ENCODE data around the gene ZDHHC1. TPM values are rescaled to one million over a fixed set of nuclear protein-coding genes. Genes with fewer than 3 reads are reported as not detected.

Gene ZDHHC1
- total RNA-seq, 5 donors from 2014 or later (not counting 1 experiment from before 2014, with no cell fraction given), result 0.26 to 0.85 (median 0.47) TPM; not detected in 1

DNA sequence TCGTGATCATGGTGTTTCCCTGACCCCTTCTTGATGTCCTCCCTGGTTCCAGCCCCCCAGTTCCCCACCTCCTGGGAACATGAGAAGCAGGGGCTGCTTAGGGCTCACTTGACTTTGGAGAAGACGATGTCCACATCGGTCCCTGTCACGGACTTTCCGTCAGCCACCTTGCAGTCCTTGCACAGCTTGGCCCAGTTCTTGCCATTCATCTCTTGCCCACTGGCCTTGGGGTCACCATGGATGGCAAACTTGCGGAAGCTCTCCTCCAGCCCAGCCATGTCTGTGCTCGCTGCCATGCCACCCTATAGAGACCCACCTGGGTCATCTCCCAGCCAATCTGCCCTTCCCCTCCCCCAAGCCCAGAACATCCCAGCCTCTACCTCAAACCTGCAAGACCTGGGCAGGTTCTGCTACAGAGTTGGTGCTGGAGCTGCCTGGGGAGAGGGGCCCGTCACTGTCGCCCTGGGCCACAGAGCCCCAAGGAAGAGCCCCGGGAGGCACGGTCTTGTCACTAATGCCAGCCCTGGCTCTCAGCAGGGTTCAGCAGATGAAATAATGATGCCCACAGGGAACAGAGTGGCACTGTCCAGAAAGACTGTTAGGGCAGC lies 25.4 kb downstream of the ZDHHC1 start:
- no peak for DNase-seq
- H3K27me3 ChIP-seq (replicated peaks in 1 of 2; ENCODE audit: control insufficient read depth in 2 of 2, extremely low read depth in 1 of 2, insufficient read depth in 2 of 2, low read length in 1 of 2), result peaks cover 0 to 45% of the 10 kb centered on the region in 2 experiments
- Mint-ChIP-seq H3K4me3 (no peak overlapping the region), H3K27ac (no peak overlapping the region), H3K4me1 (peaks cover 7 to 8% (median 8%) of the 10 kb centered on the region in 3 donors), H3K9me3 (no peaks in the 10 kb centered on the region), H3K27me3 (peaks cover 22 to 37% of the 10 kb centered on the region in 2 donors), H3K36me3 (no peaks in the 10 kb centered on the region)
- no peak overlapping the region for H3K4me3 ChIP-seq (ENCODE audit: control insufficient read depth in 1 of 2, extremely low read depth in 1 of 2, low read length in 1 of 2)
- H3K27ac ChIP-seq (ENCODE audit: low read length), result no peak overlapping the region
- no peaks in the 10 kb centered on the region for H3K9me3 ChIP-seq
- 96% methylated on average over 10 of the region's 11 CpGs for WGBS (ENCODE audit: insufficient coverage)
- ATAC-seq (replicated peaks in 1 of 4), result no peak
- POLR2A ChIA-PET, result no interaction called here
- H3K36me3 ChIP-seq (ENCODE audit: control insufficient read depth in 2 of 2, extremely low read depth in 1 of 2, insufficient read depth in 1 of 2, low read length in 1 of 2), result no peaks in the 10 kb centered on the region
- peaks cover 0 to 22% of the 10 kb centered on the region in 2 experiments for H3K4me1 ChIP-seq (ENCODE audit: control insufficient read depth in 1 of 2, extremely low read depth in 1 of 2, insufficient read depth in 2 of 2, low read length in 2 of 2)
- CTCF ChIA-PET, result interaction anchor here in 1 of 2 donors (0.6 kb wide), 1 partner anchor 89 kb away, joined by 4 read pairs; no protein-coding TSS in a partner anchor

DNA sequence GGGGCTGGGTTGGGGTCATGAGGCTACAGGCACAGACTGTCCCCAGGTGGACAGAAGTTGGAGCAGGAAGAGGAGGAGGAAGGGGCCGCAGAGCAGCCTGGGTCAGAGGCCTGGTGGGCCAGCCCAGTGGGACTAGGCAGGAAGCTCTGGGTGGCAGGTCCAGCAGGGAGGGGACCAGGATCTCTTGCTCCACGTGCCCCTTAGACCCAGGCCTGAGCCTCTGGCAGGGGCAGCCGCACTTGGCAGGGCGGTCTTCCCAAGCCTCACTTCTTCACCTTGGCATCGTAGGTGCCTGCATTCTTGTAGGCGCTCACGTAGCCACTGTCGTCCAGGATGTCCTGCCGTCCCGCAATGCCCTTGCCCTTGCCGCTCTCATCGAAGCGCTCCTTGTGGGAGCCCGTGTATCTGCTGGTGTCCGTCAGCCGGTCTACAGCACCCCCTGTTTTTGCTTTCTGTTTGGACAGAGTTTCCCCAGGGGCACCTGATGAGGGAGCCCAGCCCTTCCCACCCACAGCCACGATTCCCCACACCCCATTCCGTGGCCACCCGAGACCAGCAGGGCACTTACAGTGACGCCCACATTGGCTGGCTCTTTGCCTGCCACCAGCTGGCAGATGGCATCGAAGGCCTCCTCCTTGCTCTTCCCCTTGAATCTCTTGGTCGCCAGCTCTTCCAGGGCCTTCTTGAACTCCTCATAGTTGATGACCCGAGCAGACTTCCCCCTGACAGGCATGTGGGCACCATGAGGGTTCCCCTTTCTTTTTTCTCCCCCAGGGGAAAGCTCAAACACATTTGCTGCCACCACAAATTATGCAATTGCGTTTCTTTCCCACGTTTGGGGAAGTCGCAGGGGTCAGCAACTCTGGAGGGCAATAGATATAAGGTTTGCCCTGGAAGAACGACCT lies 26.1 kb downstream of the ZDHHC1 start:
- Histone ChIP-seq H3K9me3 (no peaks in the 10 kb centered on the region), H3K27me3 (replicated peaks in 1 of 2; ENCODE audit: control insufficient read depth in 2 of 2, extremely low read depth in 1 of 2, insufficient read depth in 2 of 2, low read length in 1 of 2) (peaks cover 0 to 38% of the 10 kb centered on the region in 2 experiments), H3K4me1 (ENCODE audit: control insufficient read depth in 1 of 2, extremely low read depth in 1 of 2, insufficient read depth in 2 of 2, low read length in 2 of 2) (peaks cover 0 to 22% of the 10 kb centered on the region in 2 experiments), H3K27ac (ENCODE audit: low read length) (no peak overlapping the region), H3K4me3 (ENCODE audit: control insufficient read depth in 1 of 2, extremely low read depth in 1 of 2, low read length in 1 of 2) (no peak overlapping the region), H3K36me3 (ENCODE audit: control insufficient read depth in 2 of 2, extremely low read depth in 1 of 2, insufficient read depth in 1 of 2, low read length in 1 of 2) (no peaks in the 10 kb centered on the region)
- H3K27me3 Mint-ChIP-seq, result peaks cover 14 to 29% of the 10 kb centered on the region in 2 donors
- peaks cover 7 to 8% (median 8%) of the 10 kb centered on the region in 3 donors for H3K4me1 Mint-ChIP-seq
- ChIA-PET CTCF (no interaction called here), POLR2A (no interaction called here)
- 80% methylated on average over 23 of the region's 27 CpGs for WGBS (ENCODE audit: insufficient coverage)
- DNase-seq (peak in 1 of 35 experiments; percentile 28), ATAC-seq (replicated peaks in 1 of 4) (no peak)
- H3K4me3 Mint-ChIP-seq, result no peak overlapping the region
- H3K36me3 Mint-ChIP-seq, result no peaks in the 10 kb centered on the region
- H3K9me3 Mint-ChIP-seq, result no peaks in the 10 kb centered on the region
- H3K27ac Mint-ChIP-seq, result no peak overlapping the region

DNA sequence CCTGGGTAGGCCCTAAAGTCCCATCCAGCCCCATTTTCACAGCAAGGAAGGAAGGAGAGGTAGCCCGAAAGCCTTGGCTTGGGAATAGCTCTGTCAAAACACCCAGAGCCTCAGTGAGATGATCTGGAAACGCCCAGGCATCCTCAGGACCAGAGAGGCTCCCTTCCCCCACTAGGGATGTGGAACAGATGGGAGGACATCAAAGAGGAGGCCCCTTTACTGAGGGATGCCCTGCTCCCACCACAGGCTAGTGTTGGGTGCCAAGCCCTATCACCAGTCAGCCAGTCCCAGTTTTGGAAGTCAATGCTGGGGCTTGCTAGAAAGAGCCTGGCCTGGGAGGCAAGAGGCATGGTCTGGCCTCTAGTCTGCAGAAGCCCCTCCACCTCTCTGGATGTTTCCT lies 27.7 kb downstream of the ZDHHC1 start:
- CTCF ChIA-PET, result interaction anchor here in 1 of 2 donors (0.6 kb wide), 1 partner anchor 10 kb away, joined by 7 read pairs; no protein-coding TSS in a partner anchor
- no peak overlapping the region for H3K27ac Mint-ChIP-seq
- no CpG with 5 or more reads among the region's 2 CpGs for WGBS (ENCODE audit: insufficient coverage)

DNA sequence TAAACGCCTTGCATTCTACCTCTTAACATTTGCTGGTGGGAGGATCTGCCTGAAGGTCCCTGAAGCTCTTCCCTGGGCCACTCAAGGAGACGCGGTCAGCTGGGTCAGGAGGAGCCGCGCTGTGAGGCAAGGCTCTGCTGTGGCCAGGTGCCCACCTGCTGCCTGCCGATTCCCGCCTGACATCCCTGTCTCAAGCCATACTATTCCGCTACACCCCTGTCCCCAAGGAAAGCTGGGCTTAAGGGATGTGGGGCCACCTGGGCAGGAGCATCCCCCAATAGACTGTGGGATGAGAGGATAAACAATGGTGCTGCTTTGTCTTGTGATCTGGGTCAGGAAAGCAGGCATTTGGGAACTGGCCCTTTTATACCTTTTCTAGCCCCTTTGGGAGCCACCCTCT lies 28.1 kb downstream of the ZDHHC1 start:
- WGBS (ENCODE audit: insufficient coverage), result 100% methylated on average over 2 of the region's 8 CpGs
- peaks cover 5 to 16% of the 10 kb centered on the region in 2 donors for H3K27me3 Mint-ChIP-seq
- H3K4me3 Mint-ChIP-seq, result no peak overlapping the region
- no peaks in the 10 kb centered on the region for H3K9me3 Mint-ChIP-seq
- CTCF ChIA-PET, result interaction anchor here in 1 of 2 donors (0.6 kb wide), 1 partner anchor 11 kb away, joined by 7 read pairs; no protein-coding TSS in a partner anchor
- H3K27ac Mint-ChIP-seq, result no peak overlapping the region
- POLR2A ChIA-PET, result interaction anchor here in 1 of 2 donors (0.6 to 0.7 kb wide), 2 partner anchors 16 to 58 kb away, joined by 3 to 4 read pairs; no protein-coding TSS in a partner anchor
- Histone ChIP-seq H3K36me3 (ENCODE audit: control insufficient read depth in 2 of 2, extremely low read depth in 1 of 2, insufficient read depth in 1 of 2, low read length in 1 of 2) (no peaks in the 10 kb centered on the region), H3K27ac (ENCODE audit: low read length) (no peak overlapping the region), H3K27me3 (replicated peaks in 1 of 2; ENCODE audit: control insufficient read depth in 2 of 2, extremely low read depth in 1 of 2, insufficient read depth in 2 of 2, low read length in 1 of 2) (peaks cover 0 to 18% of the 10 kb centered on the region in 2 experiments), H3K9me3 (no peaks in the 10 kb centered on the region), H3K4me3 (ENCODE audit: control insufficient read depth in 1 of 2, extremely low read depth in 1 of 2, low read length in 1 of 2) (no peak overlapping the region), H3K4me1 (ENCODE audit: control insufficient read depth in 1 of 2, extremely low read depth in 1 of 2, insufficient read depth in 2 of 2, low read length in 2 of 2) (peaks cover 0 to 5% of the 10 kb centered on the region in 2 experiments)
- DNase-seq, result no peak
- H3K36me3 Mint-ChIP-seq, result no peaks in the 10 kb centered on the region
- no peaks in the 10 kb centered on the region for H3K4me1 Mint-ChIP-seq
- ATAC-seq (replicated peaks in 1 of 4), result no peak

More for the DNA sequence above, 27.7 kb downstream of the ZDHHC1 start:
- H3K27ac ChIP-seq (ENCODE audit: low read length), result no peak overlapping the region
- POLR2A ChIA-PET, result interaction anchor here in 1 of 2 donors (0.6 to 0.7 kb wide), 2 partner anchors 16 to 58 kb away, joined by 3 to 4 read pairs; no protein-coding TSS in a partner anchor
- DNase-seq (no peak), ATAC-seq (replicated peaks in 1 of 4) (no peak)
- H3K27me3 ChIP-seq (replicated peaks in 1 of 2; ENCODE audit: control insufficient read depth in 2 of 2, extremely low read depth in 1 of 2, insufficient read depth in 2 of 2, low read length in 1 of 2), result peaks cover 0 to 22% of the 10 kb centered on the region in 2 experiments
- Mint-ChIP-seq H3K27me3 (peaks cover 5 to 17% of the 10 kb centered on the region in 2 donors), H3K4me3 (no peak overlapping the region), H3K9me3 (no peaks in the 10 kb centered on the region), H3K4me1 (peaks cover 0 to 1% (median under 1%) of the 10 kb centered on the region in 3 donors), H3K36me3 (no peaks in the 10 kb centered on the region)
- H3K4me1 ChIP-seq (ENCODE audit: control insufficient read depth in 1 of 2, extremely low read depth in 1 of 2, insufficient read depth in 2 of 2, low read length in 2 of 2), result peaks cover 0 to 9% of the 10 kb centered on the region in 2 experiments
- H3K4me3 ChIP-seq (ENCODE audit: control insufficient read depth in 1 of 2, extremely low read depth in 1 of 2, low read length in 1 of 2), result no peak overlapping the region
- H3K9me3 ChIP-seq, result no peaks in the 10 kb centered on the region
- no peaks in the 10 kb centered on the region for H3K36me3 ChIP-seq (ENCODE audit: control insufficient read depth in 2 of 2, extremely low read depth in 1 of 2, insufficient read depth in 1 of 2, low read length in 1 of 2)

DNA sequence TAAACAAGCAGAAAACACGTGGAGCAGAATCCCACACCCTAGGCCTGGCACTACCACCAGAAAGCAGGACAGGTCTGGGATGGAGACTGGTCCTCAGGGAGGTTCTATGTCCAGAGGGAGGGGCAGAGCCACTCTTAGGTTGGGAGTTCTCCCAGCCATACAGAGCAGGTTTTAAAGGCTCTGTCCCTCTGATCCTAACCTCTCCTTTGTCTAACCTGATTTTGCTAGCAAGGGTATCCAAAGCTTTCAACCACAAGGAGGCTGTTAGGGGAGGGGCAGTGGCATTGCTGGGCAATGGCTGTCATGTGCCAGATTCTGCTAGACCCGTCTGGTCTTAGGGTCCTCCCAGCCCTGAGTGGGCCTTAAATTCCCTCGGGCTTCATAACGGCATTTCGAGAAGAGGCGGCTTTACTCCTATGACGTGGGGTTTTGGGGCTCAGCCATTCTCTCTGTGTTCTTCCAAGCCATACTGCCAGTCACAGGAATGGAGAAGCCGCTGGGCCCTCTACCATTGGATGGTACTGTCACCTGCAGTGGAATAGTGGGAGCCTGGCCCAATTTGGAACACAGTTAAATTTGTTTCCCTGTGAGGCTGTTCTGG lies 28.7 kb downstream of the ZDHHC1 start:
- no peaks in the 10 kb centered on the region for H3K36me3 Mint-ChIP-seq
- no peak overlapping the region for H3K4me3 ChIP-seq (ENCODE audit: control insufficient read depth in 1 of 2, extremely low read depth in 1 of 2, low read length in 1 of 2)
- no peak overlapping the region for H3K27ac ChIP-seq (ENCODE audit: low read length)
- ChIA-PET POLR2A (interaction anchor here in 1 of 2 donors (0.7 kb wide), 1 partner anchor 15 kb away, joined by 3 read pairs; no protein-coding TSS in a partner anchor), CTCF (no interaction called here)
- H3K27me3 ChIP-seq (replicated peaks in 1 of 2; ENCODE audit: control insufficient read depth in 2 of 2, extremely low read depth in 1 of 2, insufficient read depth in 2 of 2, low read length in 1 of 2), result peaks cover 0 to 12% of the 10 kb centered on the region in 2 experiments
- no peak overlapping the region for H3K27ac Mint-ChIP-seq
- no peak overlapping the region for H3K4me3 Mint-ChIP-seq
- no peaks in the 10 kb centered on the region for H3K4me1 ChIP-seq (ENCODE audit: control insufficient read depth in 1 of 2, extremely low read depth in 1 of 2, insufficient read depth in 2 of 2, low read length in 2 of 2)
- no peaks in the 10 kb centered on the region for H3K36me3 ChIP-seq (ENCODE audit: control insufficient read depth in 2 of 2, extremely low read depth in 1 of 2, insufficient read depth in 1 of 2, low read length in 1 of 2)
- WGBS (ENCODE audit: insufficient coverage), result 89% methylated on average over 5 of the region's 8 CpGs
- ATAC-seq (replicated peaks in 1 of 4), result no peak
- peaks cover 4 to 13% of the 10 kb centered on the region in 2 donors for H3K27me3 Mint-ChIP-seq
- no peaks in the 10 kb centered on the region for H3K9me3 Mint-ChIP-seq
- DNase-seq, result no peak
- no peaks in the 10 kb centered on the region for H3K9me3 ChIP-seq
- no peaks in the 10 kb centered on the region for H3K4me1 Mint-ChIP-seq
